GM15510 (cell line): ENCODE results near the gene SPP1.

Source experiments
- POLR2A ChIP-seq: IDR thresholded peaks from 3 replicates; pipeline ENCODE4 v1.6.1; 2011; ENCODE audit warnings: borderline replicate concordance; ENCODE audit not compliant: insufficient read length; ENCODE audit errors: extremely low read depth

SPP1 gene

DNA sequence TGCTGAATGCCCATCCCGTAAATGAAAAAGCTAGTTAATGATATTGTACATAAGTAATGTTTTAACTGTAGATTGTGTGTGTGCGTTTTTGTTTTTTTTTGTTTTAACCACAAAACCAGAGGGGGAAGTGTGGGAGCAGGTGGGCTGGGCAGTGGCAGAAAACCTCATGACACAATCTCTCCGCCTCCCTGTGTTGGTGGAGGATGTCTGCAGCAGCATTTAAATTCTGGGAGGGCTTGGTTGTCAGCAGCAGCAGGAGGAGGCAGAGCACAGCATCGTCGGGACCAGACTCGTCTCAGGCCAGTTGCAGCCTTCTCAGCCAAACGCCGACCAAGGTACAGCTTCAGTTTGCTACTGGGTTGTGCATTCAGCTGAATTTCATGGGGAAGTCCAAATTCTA lies at the start of gene SPP1:
Gene SPP1 (plus strand): TSS at position 249 of the 400 bp plus-strand sequence. CDS start 1,182 bp downstream, outside the sequence.
- TF ChIP-seq POLR2A: no peak

DNA sequence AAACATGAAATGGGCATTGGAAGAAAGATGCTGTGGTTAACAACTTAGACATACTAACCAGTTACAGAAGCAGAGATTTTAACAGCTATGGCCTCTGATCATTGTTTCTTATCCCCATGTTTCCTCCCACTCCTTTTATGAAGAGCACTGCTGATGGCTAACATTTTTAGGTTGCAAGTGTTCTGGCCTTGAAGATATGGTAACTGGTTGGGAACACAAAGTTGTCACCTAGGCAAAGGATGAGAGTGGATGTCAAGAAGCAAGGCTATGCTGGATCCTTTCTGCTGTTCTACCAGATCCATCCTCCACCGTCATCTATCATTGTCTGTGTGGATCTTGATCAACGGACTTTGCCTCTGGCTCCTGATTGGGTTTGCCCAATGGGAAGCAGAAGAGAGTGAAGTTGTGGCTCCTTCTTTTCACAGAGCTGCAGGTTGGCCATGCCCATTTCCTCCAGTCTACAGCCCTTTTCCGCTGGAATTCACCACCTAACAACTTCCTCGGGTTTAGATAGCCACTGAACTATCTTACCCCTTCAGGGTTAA lies 48.9 kb upstream of the SPP1 start:
- no peak for TF ChIP-seq POLR2A

DNA sequence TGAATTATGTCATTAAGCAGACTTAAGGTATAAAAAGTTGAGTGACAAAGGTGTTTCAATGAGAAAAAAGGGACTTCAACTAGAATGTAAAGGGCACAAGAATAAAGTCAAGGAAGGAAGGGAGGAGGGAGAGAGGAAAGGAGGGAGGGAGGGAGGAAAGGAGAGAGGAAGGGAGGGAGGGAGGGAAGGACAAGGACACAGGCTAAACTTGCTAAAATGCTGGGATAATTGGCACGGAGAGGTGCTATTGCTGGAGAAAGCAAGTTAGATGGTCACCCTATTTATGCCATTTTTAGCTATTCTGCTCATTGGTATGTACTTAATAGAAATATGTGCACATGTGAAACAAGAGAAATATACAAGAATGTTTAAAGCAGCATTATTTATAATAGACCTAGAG lies 44.9 kb upstream of the SPP1 start:
- no peak for TF ChIP-seq POLR2A

DNA sequence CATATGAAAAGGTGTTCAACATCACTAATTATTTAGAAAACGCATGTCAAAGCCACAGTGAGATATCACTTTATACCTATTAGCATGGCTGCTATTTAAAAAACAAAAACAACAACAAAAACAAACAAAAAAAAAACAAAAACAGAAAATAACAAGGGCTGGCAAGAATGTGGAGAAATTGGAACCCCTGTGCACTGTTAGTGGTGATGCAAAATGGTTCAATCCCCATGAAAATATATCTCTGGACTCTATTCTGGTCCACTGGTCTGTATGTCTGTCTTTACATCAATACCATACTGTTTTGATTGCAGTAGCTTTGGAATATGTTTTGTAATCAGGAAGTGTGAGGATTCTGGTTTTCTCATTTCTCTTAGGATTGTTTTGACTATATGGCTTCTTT lies 43.6 kb upstream of the SPP1 start:
- no peak for TF ChIP-seq POLR2A

DNA sequence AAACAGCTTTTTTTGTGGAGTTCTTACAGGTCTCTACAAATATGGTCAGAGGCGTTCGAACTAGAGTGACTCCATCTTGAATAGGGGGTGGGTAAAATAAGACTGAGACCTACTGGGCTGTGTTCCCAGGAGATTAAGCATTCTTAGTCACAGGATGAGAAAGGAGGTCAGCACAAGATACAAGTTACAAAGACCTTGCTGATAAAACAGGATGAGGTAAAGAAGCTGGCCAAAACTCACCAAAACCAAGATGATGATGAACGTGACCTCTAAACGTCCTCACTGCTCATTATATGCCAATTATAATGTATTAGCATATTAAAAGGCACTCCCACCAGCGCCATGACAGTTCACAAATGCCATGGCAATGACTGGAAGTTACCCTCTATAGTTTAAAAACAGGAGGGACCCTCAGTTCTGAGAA lies 42.8 kb upstream of the SPP1 start:
- no peak for TF ChIP-seq POLR2A

DNA sequence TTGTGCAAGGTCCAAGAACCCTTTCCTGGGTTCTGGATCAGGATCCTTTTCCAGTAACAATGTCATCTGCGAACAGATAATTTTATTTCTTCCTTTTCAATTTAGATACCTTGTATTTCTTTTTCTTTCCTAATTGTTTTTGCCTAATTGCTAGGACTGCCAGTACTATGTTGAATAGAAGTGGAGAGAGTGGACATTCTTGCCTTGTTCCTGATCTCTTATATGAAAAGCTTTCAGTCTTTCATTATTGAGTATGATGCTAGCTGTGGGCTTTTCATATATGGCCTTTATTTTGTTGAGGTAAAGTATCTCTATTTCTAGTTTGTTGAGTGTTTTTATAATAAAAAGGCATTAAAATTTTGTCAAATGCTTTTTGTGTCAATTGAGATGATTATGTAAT lies 42.2 kb upstream of the SPP1 start:
- TF ChIP-seq POLR2A: no peak

DNA sequence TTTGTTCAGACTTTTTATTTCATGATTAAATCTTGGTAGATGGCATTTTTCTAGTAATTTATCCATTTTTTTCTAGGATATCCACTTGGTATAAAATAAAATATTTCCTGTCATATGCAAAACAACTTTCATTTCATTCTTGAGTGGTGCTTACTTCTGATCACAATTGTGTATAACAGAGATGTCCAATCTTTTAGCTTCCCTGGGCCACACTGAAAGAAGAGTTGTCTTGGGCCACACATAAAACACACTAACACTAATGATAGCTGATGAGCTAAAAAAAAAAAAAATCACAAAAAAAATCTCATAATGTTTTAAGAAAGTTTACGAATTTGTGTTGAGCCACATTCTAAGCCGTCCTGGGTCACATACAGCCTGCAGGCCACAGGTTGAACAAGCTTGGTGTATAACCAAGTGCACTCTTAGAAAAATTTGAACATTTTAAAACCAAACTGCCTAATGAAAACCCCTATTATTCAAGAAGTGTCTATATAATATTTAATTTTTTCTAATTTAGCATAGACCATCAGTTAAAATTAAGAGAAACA lies 41.3 kb upstream of the SPP1 start:
- no peak for TF ChIP-seq POLR2A

DNA sequence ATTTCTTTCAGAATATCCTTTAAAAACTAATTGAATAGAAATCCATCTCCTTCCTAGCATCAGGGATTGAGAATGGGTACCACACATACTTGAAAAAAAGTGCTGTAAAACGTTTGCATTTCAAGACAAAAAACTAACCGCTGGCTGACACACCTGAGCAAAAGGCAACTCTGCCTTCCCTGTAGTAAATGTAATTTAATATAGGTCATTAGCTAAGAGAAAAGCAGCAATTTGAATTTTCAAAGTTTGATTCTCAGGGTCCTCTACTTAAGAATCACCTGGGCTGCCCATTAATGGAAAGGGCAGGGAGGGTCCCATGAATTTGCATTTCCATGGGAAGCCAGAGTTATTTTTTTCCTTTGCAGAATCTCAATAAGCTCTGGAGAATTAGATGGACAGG lies 40.5 kb upstream of the SPP1 start:
- no peak for TF ChIP-seq POLR2A

DNA sequence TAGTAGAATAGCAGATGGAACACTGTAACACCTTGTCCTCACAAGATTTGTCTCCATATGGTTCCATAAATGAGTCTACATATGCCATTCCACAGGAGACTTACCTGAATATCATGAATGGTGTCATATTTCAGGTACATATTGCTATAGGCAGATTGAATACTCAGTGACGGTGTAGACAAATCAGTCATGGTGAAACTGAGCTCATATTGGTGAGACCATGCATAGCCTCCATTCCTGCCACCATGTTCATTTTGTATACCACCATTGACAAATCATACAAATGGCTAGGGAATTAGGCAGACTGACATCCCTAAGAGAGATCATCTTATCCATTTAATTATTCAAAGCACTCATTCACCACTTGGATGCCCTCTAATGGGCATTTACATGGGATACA lies 38.0 kb upstream of the SPP1 start:
- no peak for TF ChIP-seq POLR2A

DNA sequence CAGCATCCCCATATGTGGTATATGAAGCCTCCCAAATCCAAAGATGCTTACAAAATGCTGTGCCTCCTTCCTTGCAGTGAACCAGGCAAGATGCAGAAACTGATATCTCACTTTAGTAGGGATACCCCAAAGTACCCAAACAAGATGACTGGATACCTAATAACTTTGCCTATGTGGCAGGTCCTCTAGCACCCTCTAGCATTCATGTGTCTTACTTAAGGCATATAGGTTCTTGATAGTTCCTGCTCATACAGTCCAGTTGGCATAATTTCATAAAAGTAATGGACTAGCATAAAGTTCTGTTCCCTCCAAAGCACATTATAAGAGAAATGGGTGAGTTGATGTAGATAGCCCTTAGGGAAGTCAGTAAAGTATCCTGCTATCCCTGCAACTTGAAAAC lies 36.8 kb upstream of the SPP1 start:
- no peak for TF ChIP-seq POLR2A

DNA sequence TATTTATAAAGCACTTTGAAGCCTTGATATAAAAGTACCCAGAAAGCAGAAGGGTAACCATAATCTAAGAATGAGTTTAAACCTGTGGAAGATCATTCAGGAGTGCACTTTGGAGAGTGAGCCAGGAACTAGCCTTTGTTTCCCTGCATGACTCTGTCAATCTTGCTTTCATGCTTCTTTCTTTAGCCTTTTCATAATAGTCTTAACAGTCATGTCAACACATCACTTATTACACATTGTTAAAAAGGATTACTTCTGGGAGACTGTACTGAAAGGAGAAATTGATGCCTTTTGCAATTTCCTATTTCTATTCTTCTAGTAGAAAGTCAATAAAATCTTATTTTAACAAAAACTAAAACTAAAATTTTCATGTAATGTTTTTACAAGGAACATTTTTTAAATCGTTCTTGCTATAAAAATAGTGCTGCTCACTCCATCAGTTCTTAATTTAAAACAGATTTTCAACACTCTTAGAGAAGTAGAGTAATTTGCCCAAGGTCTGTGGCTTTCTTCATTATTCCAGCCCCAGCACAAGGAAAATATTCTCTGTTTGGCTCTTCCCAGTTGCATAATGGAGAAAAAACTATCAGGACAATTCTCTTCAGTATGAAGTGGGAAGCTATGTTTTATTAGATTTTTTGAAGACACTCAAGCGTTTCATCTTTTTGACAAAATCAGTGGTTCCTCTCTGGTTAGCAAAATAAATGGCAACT lies 35.4 kb upstream of the SPP1 start:
- no peak for TF ChIP-seq POLR2A

DNA sequence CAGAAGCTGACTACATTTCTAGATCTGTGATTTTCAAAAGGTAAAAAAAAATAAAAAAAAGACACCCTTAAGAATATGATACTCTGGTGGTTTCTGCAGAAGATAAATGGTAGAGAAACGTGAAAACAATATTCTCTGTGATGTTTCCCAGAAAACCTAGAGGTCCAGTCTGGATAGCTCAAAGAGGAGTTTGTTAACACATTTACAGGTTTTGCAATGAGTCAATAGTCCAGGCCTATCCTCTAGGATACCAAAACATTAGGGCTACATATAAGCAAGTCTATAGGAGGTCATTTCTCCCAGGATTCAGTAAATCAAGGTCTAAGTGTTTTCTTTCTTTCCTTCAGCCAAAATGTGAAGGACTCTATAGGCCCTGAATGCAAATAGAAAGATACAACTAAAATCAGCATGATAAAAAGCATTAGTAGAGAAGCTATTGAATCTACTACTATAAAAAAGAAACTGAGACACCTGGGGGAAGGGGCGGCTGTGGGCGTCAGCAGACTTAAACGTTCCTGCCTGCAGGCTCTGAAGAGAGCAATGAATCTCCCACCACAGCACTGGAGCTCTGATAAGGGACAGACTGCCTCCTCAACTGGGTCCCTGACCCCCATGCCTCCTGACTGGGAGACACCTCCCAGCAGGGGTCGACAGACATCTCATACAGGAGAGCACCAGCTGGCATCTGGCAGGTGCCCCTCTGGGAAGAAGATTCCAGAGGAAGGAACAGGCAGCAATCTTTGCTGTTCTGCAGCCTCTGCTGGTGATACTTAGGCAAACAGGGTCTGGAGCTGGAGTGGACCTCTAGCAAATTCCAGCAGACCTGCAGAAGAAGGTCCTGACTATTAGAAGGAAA lies 33.7 kb upstream of the SPP1 start:
- no peak for TF ChIP-seq POLR2A

DNA sequence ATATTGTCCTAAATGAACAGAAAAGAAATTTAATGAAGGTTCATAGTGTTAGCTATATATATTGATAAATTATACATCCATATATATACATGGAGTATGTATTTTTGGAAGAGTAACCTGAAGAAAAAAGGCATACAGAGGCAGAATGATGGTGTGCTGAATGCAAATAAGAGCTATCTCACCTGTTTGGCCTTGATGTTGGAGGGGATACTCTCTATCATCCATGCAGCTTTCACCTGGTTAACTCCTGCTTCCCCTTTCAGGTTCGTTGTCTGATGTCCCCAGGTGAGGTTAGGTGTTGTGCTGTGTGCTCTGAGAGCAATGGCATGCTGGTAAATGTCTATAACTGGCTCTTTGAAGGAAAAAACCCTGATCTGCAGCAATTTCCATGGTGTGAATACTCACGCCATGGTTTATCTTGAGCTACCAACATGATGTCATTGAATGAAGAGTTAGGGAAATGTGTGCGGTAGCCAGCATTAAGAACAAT lies 31.8 kb upstream of the SPP1 start:
- no peak for TF ChIP-seq POLR2A

DNA sequence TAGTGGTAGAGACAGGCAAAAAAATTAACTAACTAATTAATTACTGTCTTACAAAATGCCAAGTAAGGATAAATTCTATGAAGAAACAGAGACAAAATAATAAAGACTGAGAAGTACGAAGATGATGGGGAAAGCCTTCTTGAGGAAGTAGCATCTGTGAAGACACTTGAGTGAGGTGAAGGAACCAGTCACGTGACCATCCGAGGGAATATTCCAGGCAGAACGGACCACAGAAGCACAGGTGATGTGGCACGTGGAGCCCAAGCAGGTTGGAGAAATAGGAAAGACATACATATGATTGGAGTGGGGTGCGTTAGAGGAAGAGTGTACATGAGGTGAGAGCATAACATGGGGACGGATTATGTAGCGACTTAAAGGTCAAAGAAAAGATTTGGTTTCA lies 30.5 kb upstream of the SPP1 start:
- TF ChIP-seq POLR2A: no peak

DNA sequence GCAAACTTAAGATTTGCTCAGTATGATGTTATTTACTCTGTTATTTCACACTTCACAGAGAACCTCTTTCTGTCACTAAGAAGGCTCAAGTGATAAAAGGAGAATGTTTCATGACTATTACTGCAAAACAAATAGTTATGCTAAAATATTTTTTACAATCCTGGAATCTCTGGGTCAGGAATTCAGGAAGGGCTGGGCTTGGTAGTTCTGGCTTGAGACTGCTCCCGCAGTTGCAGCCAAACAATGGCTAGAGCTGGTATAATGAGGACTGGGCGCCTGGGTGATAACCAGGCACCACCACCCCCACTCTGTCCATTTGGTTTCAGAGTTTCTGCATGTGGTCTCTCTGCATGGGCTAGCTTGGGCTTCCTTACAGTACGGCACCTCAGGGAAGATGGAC lies 28.7 kb upstream of the SPP1 start:
- TF ChIP-seq POLR2A: no peak
